H1 (cell line): ENCODE results near the gene ATPAF1. TPM values are rescaled to one million over a fixed set of nuclear protein-coding genes. Genes with fewer than 3 reads are reported as not detected.

ENCODE experiments used
- CTCF ChIA-PET: fragments of 300-600 bp; sonication (Branson Sonifier 250); formaldehyde crosslinking; loops from one replicate; lab custom pipeline; 2021; ENCODE audit not compliant: partially characterized antibody; lab: Charles Lee
- POLR2A ChIA-PET: fragments of 300-600 bp; sonication (Branson Sonifier 250); formaldehyde crosslinking; loops from one replicate; lab custom pipeline; 2021; ENCODE audit warnings: inconsistent platforms; ENCODE audit not compliant: partially characterized antibody; lab: Charles Lee
- DNase-seq, 2 experiments: peaks; one replicate each; pipeline versions ENCODE4 v3.0.0 to v3.0.0-alpha.2; 2010 to 2022; ENCODE audit warnings: low spot score in 2 of 2, low read depth in 1 of 2, mixed read lengths in 1 of 2
- FAIRE-seq: peaks from 2 replicates; lab custom pipeline; 2011; peaks lifted over from hg19 to GRCh38; lab: Jason Lieb, UNC
- H2AFZ ChIP-seq: 2 replicates; pipeline ENCODE4 v1.8.1; 2012; ENCODE audit warnings: low read length, inconsistent platforms
- H2AK5ac ChIP-seq: 2 replicates; pipeline ENCODE4 v1.6.1; 2013; ENCODE audit warnings: low read depth, low read length
- H2BK120ac ChIP-seq: replicated peaks from 2 replicates; pipeline ENCODE3; 2013; ENCODE audit warnings: low read depth, low read length, inconsistent platforms
- H2BK12ac ChIP-seq: 2 replicates; pipeline ENCODE4 v1.6.1; 2013; ENCODE audit warnings: low read depth, low read length
- H2BK15ac ChIP-seq: 2 replicates; pipeline ENCODE4 v1.6.1; 2013; ENCODE audit warnings: low read length
- H2BK20ac ChIP-seq: 2 replicates; pipeline ENCODE4 v1.6.1; 2013; ENCODE audit warnings: low read length
- H2BK5ac ChIP-seq: 2 replicates; pipeline ENCODE4 v1.6.1; 2013; ENCODE audit warnings: low read depth, low read length
- H3K14ac ChIP-seq: 2 replicates; pipeline ENCODE4 v1.6.1; 2013; ENCODE audit warnings: inconsistent platforms; ENCODE audit not compliant: insufficient read length
- H3K18ac ChIP-seq: 2 replicates; pipeline ENCODE4 v1.6.1; 2013; ENCODE audit warnings: low read length; ENCODE audit errors: extremely low read depth
- H3K23ac ChIP-seq: 2 replicates; pipeline ENCODE4 v1.6.1; 2013; ENCODE audit warnings: inconsistent platforms; ENCODE audit not compliant: insufficient read length
- H3K23me2 ChIP-seq: 2 replicates; pipeline ENCODE4 v1.6.1; 2013; ENCODE audit warnings: low read depth, low read length
- H3K27ac ChIP-seq: 2 replicates; pipeline ENCODE4 v1.6.1; 2011; ENCODE audit warnings: low read depth, low read length, inconsistent platforms
- H3K27me3 ChIP-seq, 4 experiments: replicated peaks in 1 of 4; 1 replicate in 1 of 4; 2 replicates in 3 of 4; pipeline versions ENCODE4 v1.6.1 to v1.8.1; 2011 to 2013; ENCODE audit warnings: low read length in 3 of 4, mild to moderate bottlenecking in 3 of 4, inconsistent platforms in 2 of 4, mixed read lengths in 2 of 4, moderate library complexity in 1 of 4; ENCODE audit not compliant: control insufficient read depth in 3 of 4, insufficient read depth in 3 of 4; ENCODE audit errors: extremely low read depth in 1 of 4
- H3K36me3 ChIP-seq, 4 experiments: 2 replicates each; pipeline versions ENCODE4 v1.6.1 to v1.8.1; 2011 to 2013; ENCODE audit warnings: mild to moderate bottlenecking in 4 of 4, low read length in 3 of 4, moderate library complexity in 2 of 4, control low read depth in 1 of 4, inconsistent platforms in 1 of 4; ENCODE audit not compliant: insufficient read depth in 4 of 4, control insufficient read depth in 2 of 4
- H3K4ac ChIP-seq: replicated peaks from 2 replicates; pipeline ENCODE3; 2013; ENCODE audit warnings: low read length, low read depth, mixed read lengths, inconsistent platforms; ENCODE audit not compliant: insufficient read length
- H3K4me1 ChIP-seq, 4 experiments: replicated peaks in 1 of 4; 1 replicate in 1 of 4; 2 replicates in 3 of 4; pipeline versions ENCODE4 v1.6.1 to v1.8.1; 2011 to 2013; ENCODE audit warnings: low read length in 3 of 4, inconsistent platforms in 2 of 4, mixed read lengths in 1 of 4; ENCODE audit not compliant: insufficient read depth in 4 of 4, control insufficient read depth in 3 of 4
- H3K4me2 ChIP-seq, 2 experiments: 2 replicates each; pipeline versions ENCODE4 v1.6.1 to v1.8.1; 2011 to 2013; ENCODE audit warnings: low read depth in 2 of 2, low read length in 2 of 2, control low read depth in 1 of 2, inconsistent platforms in 1 of 2, mild to moderate bottlenecking in 1 of 2; ENCODE audit not compliant: insufficient read depth in 1 of 2
- H3K4me3 ChIP-seq, 4 experiments: fragments of 200-600, 300-600 bp in 1 of 4; sonication (generic), shearing (Covaris generic), sonication (Bioruptor Twin) in 1 of 4; 2 replicates each; pipeline versions ENCODE4 v1.5.1 to v1.8.1; 2011 to 2016; ENCODE audit warnings: low read length in 4 of 4, low read depth in 3 of 4, control low read depth in 2 of 4, inconsistent platforms in 2 of 4, mild to moderate bottlenecking in 2 of 4, mixed read lengths in 1 of 4, moderate library complexity in 1 of 4; ENCODE audit not compliant: insufficient read depth in 2 of 4; ENCODE audit errors: extremely low read depth in 1 of 4
- H3K56ac ChIP-seq: replicated peaks from 2 replicates; pipeline ENCODE3; 2013; ENCODE audit warnings: low read depth, mild to moderate bottlenecking, mixed read lengths, low read length, inconsistent platforms; ENCODE audit not compliant: insufficient read length
- H3K79me1 ChIP-seq: 2 replicates; pipeline ENCODE4 v1.6.1; 2013; ENCODE audit warnings: low read depth, low read length, control low read depth
- H3K79me2 ChIP-seq, 2 experiments: 2 replicates each; pipeline versions ENCODE4 v1.6.1 to v1.8.1; 2012 to 2013; ENCODE audit warnings: low read length in 2 of 2, mild to moderate bottlenecking in 2 of 2, inconsistent platforms in 1 of 2; ENCODE audit not compliant: insufficient read depth in 2 of 2, control insufficient read depth in 1 of 2
- H3K9ac ChIP-seq, 4 experiments: replicated peaks in 1 of 4; 1 replicate in 1 of 4; 2 replicates in 3 of 4; pipeline versions ENCODE4 v1.6.1 to v1.8.1; 2011 to 2013; ENCODE audit warnings: low read depth in 3 of 4, low read length in 3 of 4, control low read depth in 2 of 4, mild to moderate bottlenecking in 2 of 4, moderate library complexity in 2 of 4, inconsistent platforms in 1 of 4; ENCODE audit errors: extremely low read depth in 1 of 4
- H3K9me3 ChIP-seq, 2 experiments: 2 replicates each; pipeline versions ENCODE4 v1.6.1 to v1.8.1; 2012 to 2013; ENCODE audit warnings: mild to moderate bottlenecking in 2 of 2, moderate library complexity in 2 of 2, control low read depth in 1 of 2, inconsistent platforms in 1 of 2, low read depth in 1 of 2, low read length in 1 of 2, mixed read lengths in 1 of 2; ENCODE audit not compliant: insufficient read depth in 2 of 2
- H4K20me1 ChIP-seq, 2 experiments: replicated peaks in 1 of 2; 2 replicates each; pipeline versions ENCODE3 to v1.8.1; 2011 to 2013; ENCODE audit warnings: inconsistent platforms in 2 of 2, low read length in 2 of 2, mild to moderate bottlenecking in 1 of 2; ENCODE audit not compliant: insufficient read depth in 2 of 2, control insufficient read depth in 1 of 2
- H4K5ac ChIP-seq: 2 replicates; pipeline ENCODE4 v1.6.1; 2013; ENCODE audit warnings: low read length, low read depth, mixed read lengths, inconsistent platforms; ENCODE audit not compliant: insufficient read length
- H4K8ac ChIP-seq: 2 replicates; pipeline ENCODE4 v1.8.0; 2013; ENCODE audit warnings: mild to moderate bottlenecking, moderate library complexity, low read length, inconsistent platforms; ENCODE audit not compliant: insufficient read depth; ENCODE audit errors: extremely low read depth
- H4K91ac ChIP-seq: replicated peaks from 2 replicates; pipeline ENCODE3; 2013; ENCODE audit warnings: low read length, mixed read lengths, inconsistent platforms; ENCODE audit not compliant: insufficient read length
- JUN ChIP-seq: IDR thresholded peaks from 2 replicates; pipeline ENCODE4 v1.6.1; 2011; ENCODE audit warnings: low read depth, mild to moderate bottlenecking, improper control_type of control experiment, low read length
- WGBS, 2 experiments: shearing (Covaris generic) in 1 of 2; methylation state at CpG; one replicate each; pipeline versions ENCODE4 v1.1.6 to v1.1.7; 2013 to 2015; ENCODE audit warnings: low lambda C conversion rate in 2 of 2, mixed read lengths in 2 of 2, inconsistent platforms in 1 of 2, low coverage in 1 of 2, missing lambda C conversion rate in 1 of 2; ENCODE audit not compliant: insufficient replicate concordance in 2 of 2, insufficient coverage in 1 of 2, insufficient read length in 1 of 2; ENCODE audit errors: extremely low coverage in 1 of 2, missing lambda C conversion rate in 1 of 2; 5-methylcytosine and 5-hydroxymethylcytosine counted together
- polyA plus RNA-seq, 7 experiments: library from polyadenylated mRNA; depleted of rRNA in 3 of 7; stranded (reverse) in 5 of 7; unstranded in 2 of 7; fragments of >200 nt in 5 of 7; fragments of 200-250 nt in 2 of 7; gene quantifications; 1 replicate in 5 of 7; 2 replicates in 1 of 7; 4 replicates in 1 of 7; pipeline versions ENCODE4 v1.2.1 to v1.2.3, GENCODE V29; 2011 to 2013; ENCODE audit warnings: missing spikeins in 2 of 7, mixed read lengths in 2 of 7
- total RNA-seq: library from RNA; stranded (reverse); fragmentation: NEBNext Ultra II Directional; extraction: Animal tissue kit (Norgen Biotek cat#: 25700); gene quantifications from 2 replicates; pipeline ENCODE4 v1.2.1, GENCODE V29; 2021

Gene ATPAF1
- total and polyA plus RNA-seq, 2 of the 8 experiments (the other 6 are each of a cell fraction or from before 2014, with no cell fraction given), result 46.7 to 55.9 TPM

GRCh38 chr1:46607345-46608130 lies 60.6 kb downstream of the ATPAF1 start:
- no peaks in the 10 kb centered on the region; a peak in 1 of 8 replicates for H3K36me3 ChIP-seq
- CTCF ChIA-PET, result interaction anchor here (1.3 to 10.7 kb wide), 6 partner anchors 12 to 194 kb away, joined by 3 to 126 read pairs (median 26); partner anchors contain the start of gene MOB3C
- no peak overlapping the region for H2AFZ ChIP-seq
- no peak overlapping the region for H3K56ac ChIP-seq
- no peak overlapping the region for H2BK5ac ChIP-seq
- no peaks in the 10 kb centered on the region for H3K9me3 ChIP-seq
- H4K8ac ChIP-seq, result no peak overlapping the region
- H2BK15ac ChIP-seq, result no peak overlapping the region
- peaks cover 2 to 11% (median 9%) of the 10 kb centered on the region in 4 experiments; a peak in 6 of 7 replicates for H3K4me1 ChIP-seq
- H2AK5ac ChIP-seq, result no peak overlapping the region
- H2BK12ac ChIP-seq, result no peak overlapping the region
- H2BK20ac ChIP-seq, result no peak overlapping the region
- H3K4me3 ChIP-seq, result no peak overlapping the region
- H3K79me2 ChIP-seq, result no peaks in the 10 kb centered on the region
- H3K18ac ChIP-seq, result no peak overlapping the region
- DNase-seq (no peak), FAIRE-seq (no peak)
- TF ChIP-seq JUN, result no peak
- POLR2A ChIA-PET, result interaction anchor here (0.9 to 1.4 kb wide), 2 partner anchors 9 to 10 kb away, joined by 4 to 6 read pairs; partner anchors contain the start of gene MOB3C
- H2BK120ac ChIP-seq, result no peak overlapping the region
- no peaks in the 10 kb centered on the region for H3K79me1 ChIP-seq
- H3K23ac ChIP-seq, result no peak overlapping the region
- peaks cover 6% of the 10 kb centered on the region; the same call in 1 of the 2 replicates for H3K23me2 ChIP-seq
- WGBS, 2 experiments, result 87% methylated on average over 7 of the region's 7 CpGs; no CpG with 5 or more reads in 1 of the 2 experiments
- 0 out of 7 replicates have a peak, but pooled peaks cover 0 to 2% (median 0%) of the 10 kb centered on the region in 4 experiments for H3K27me3 ChIP-seq
- no peak overlapping the region for H3K4ac ChIP-seq
- no peak overlapping the region for H4K5ac ChIP-seq
- H4K91ac ChIP-seq, result no peak overlapping the region
- H3K9ac ChIP-seq, result no peak overlapping the region
- peaks cover 0 to 3% of the 10 kb centered on the region in 2 experiments for H4K20me1 ChIP-seq
- H3K14ac ChIP-seq, result no peak overlapping the region
- H3K4me2 ChIP-seq, result no peak overlapping the region
- no peak overlapping the region for H3K27ac ChIP-seq
